Mucosa of descending colon (tissue), 3 donors: ENCODE data around the gene FAM193B. TPM values are rescaled to one million over a fixed set of nuclear protein-coding genes. Genes with fewer than 3 reads are reported as not detected.
"Not testable (repeated sequence)": the region's sequence is repeated elsewhere in the genome, so short reads cannot be mapped to it uniquely, and the experiment has no call there.

Source experiments
- ATAC-seq: fragments of 200-7000 bp; cut with Tn5 transposase; one replicate; pipeline ENCODE4 v1.9.1; 2020; ENCODE audit warnings: mild to moderate bottlenecking, moderate library complexity
- DNase-seq, 3 donors: peaks; one replicate each; pipeline ENCODE4 v3.0.0-alpha.2; 2020
- H3K36me3 ChIP-seq: fragments of 200-600 bp; one replicate; pipeline ENCODE4 v1.8.0; 2021; ENCODE audit warnings: low read depth, mild to moderate bottlenecking
- H3K4me1 ChIP-seq: fragments of 200-600 bp; one replicate; pipeline ENCODE4 v1.8.0; 2021; ENCODE audit warnings: low read depth, mild to moderate bottlenecking
- H3K4me3 ChIP-seq: fragments of 200-600 bp; one replicate; pipeline ENCODE4 v1.8.0; 2021; ENCODE audit warnings: mild to moderate bottlenecking
- H3K9me3 ChIP-seq: fragments of 200-600 bp; one replicate; pipeline ENCODE4 v1.8.0; 2021; ENCODE audit warnings: mild to moderate bottlenecking
- CTCF ChIP-seq: fragments of 200-600 bp; IDR thresholded peaks from one replicate; pipeline ENCODE4 v1.8.0; 2022; ENCODE audit warnings: antibody characterized with exemption, mild to moderate bottlenecking
- intact Hi-C, 2 donors: fragments of 100-400 bp; cut with DNase I in 1 of 2; cut with micrococcal nuclease in 1 of 2; formaldehyde crosslinking; loops; one replicate each; pipeline versions ENCODE4 v1.11.0 to v1.11.1; 2022; cut with DNase I, micrococcal nuclease
- total RNA-seq, 3 donors: library from RNA; stranded (reverse); fragmentation: NEBNext Ultra II Directional in 2 of 3; extraction: Animal tissue kit (Norgen Biotek cat#: 25700) in 2 of 3; gene quantifications; one replicate each; pipeline versions ENCODE4 v1.2.1 to v1.2.4, GENCODE V29; 2021 to 2023
- donor health status: DM: no; HTN: no; CAD: no; lungs with moderate emphysema.
- donor health status: DM: no; HTN: no; CAD: no.
- donor health status: DM: no; HTN: yes; CAD: no.

The FAM193B gene
- total RNA-seq, 3 donors from 2014 or later, result 57.7 to 83.9 (median 75.2) TPM

- no peak for TF ChIP-seq CTCF
- peak; percentile 74 for ATAC-seq
- intact Hi-C loops, result no loop called here
- peak; percentile 71 to 77 (median 74) for DNase-seq
- no peaks in the 10 kb centered on the region for H3K36me3 ChIP-seq
- no peaks in the 10 kb centered on the region for H3K9me3 ChIP-seq
- H3K4me1 ChIP-seq, result peaks cover 10% of the 10 kb centered on the region
- H3K4me3 ChIP-seq, result no peak overlapping the region
Measured at GRCh38 chr5:177489119-177489716, 65.1 kb downstream of the FAM193B start.

GRCh38 chr5:177487975-177488374, 66.4 kb downstream of the FAM193B start:
- Histone ChIP-seq H3K4me1 (peaks cover 5% of the 10 kb centered on the region), H3K9me3 (no peaks in the 10 kb centered on the region), H3K4me3 (no peak overlapping the region), H3K36me3 (no peaks in the 10 kb centered on the region)
- intact Hi-C loops, result no loop called here
- TF ChIP-seq CTCF, result no peak
- peak in 1 of 3 donors; percentile 25 for DNase-seq
- ATAC-seq, result no peak

- Histone ChIP-seq H3K4me1 (peaks cover 5% of the 10 kb centered on the region), H3K36me3 (no peaks in the 10 kb centered on the region)
- intact Hi-C loops, result no loop called here
Measured at GRCh38 chr5:177487144-177487543, 67.2 kb downstream of the FAM193B start.

GRCh38 chr5:177486256-177486655, 68.1 kb downstream of the FAM193B start:
- H3K4me3 ChIP-seq, result no peak overlapping the region
- no peaks in the 10 kb centered on the region for H3K9me3 ChIP-seq
- DNase-seq (no peak), ATAC-seq (no peak)
- no peaks in the 10 kb centered on the region for H3K36me3 ChIP-seq
- H3K4me1 ChIP-seq, result peaks cover 5% of the 10 kb centered on the region
- no peak for TF ChIP-seq CTCF
- intact Hi-C loops, result no loop called here

More at GRCh38 chr5:177487144-177487543, 67.2 kb downstream of the FAM193B start:
- Histone ChIP-seq H3K9me3 (no peaks in the 10 kb centered on the region), H3K4me3 (no peak overlapping the region)
- TF ChIP-seq CTCF, result no peak
- DNase-seq (no peak), ATAC-seq (no peak)

GRCh38 chr5:177485753-177486152, 68.6 kb downstream of the FAM193B start:
- H3K4me3 ChIP-seq, H3K36me3 ChIP-seq, DNase-seq, H3K4me1 ChIP-seq, ATAC-seq, H3K9me3 ChIP-seq, intact Hi-C loops: not testable (repeated sequence)

GRCh38 chr5:177484902-177485549, 69.3 kb downstream of the FAM193B start:
- ATAC-seq (no peak), DNase-seq (no peak)
- H3K9me3 ChIP-seq, result no peaks in the 10 kb centered on the region
- no peaks in the 10 kb centered on the region for H3K36me3 ChIP-seq
- intact Hi-C loops, result no loop called here
- H3K4me3 ChIP-seq, result no peak overlapping the region
- no peak for TF ChIP-seq CTCF
- H3K4me1 ChIP-seq, result peaks cover 8% of the 10 kb centered on the region
